H1 (cell line): Measurements from ENCODE around the gene SLC23A2.

Experiments
- ASH2L ChIP-seq: fragments of 200-600, 300-600 bp; sonication (generic); IDR thresholded peaks from one replicate; pipeline ENCODE4 v1.7.1; 2017; ENCODE audit warnings: low read length
- EGR1 ChIP-seq: IDR thresholded peaks from 2 replicates; pipeline ENCODE4 v1.6.1; 2011; ENCODE audit warnings: low read depth, low read length, borderline replicate concordance
- EZH2 ChIP-seq: fragments of 200-600 bp; sonication (generic); IDR thresholded peaks from 2 replicates; pipeline ENCODE4 v1.7.1; 2012; ENCODE audit warnings: low read depth, mild to moderate bottlenecking, moderate library complexity, low read length, inconsistent platforms; ENCODE audit not compliant: severe bottlenecking
- GABPA ChIP-seq: IDR thresholded peaks from 2 replicates; pipeline ENCODE4 v1.6.1; 2011; ENCODE audit warnings: mild to moderate bottlenecking, low read length, moderate library complexity, borderline replicate concordance; ENCODE audit not compliant: insufficient read depth
- GTF2F1 ChIP-seq: IDR thresholded peaks from 2 replicates; pipeline ENCODE4 v1.6.1; 2012; ENCODE audit warnings: low read depth, low read length, improper control_type of control experiment, borderline replicate concordance
- MAFK ChIP-seq: IDR thresholded peaks from 2 replicates; pipeline ENCODE4 v1.6.1; 2012; ENCODE audit warnings: low read depth, mild to moderate bottlenecking, improper control_type of control experiment, low read length
- POLR2A ChIP-seq, 2 experiments: IDR thresholded peaks; 1 replicate in 1 of 2; 2 replicates in 1 of 2; pipeline ENCODE4 v1.6.1; 2011; ENCODE audit warnings: low read depth in 2 of 2, low read length in 2 of 2, mild to moderate bottlenecking in 2 of 2; ENCODE audit errors: control extremely low read depth in 1 of 2
- RAD21 ChIP-seq, 2 experiments: IDR thresholded peaks in 1 of 2; conservative IDR thresholded peaks in 1 of 2; 2 replicates each; pipeline ENCODE4 v1.6.1; 2011; ENCODE audit warnings: low read depth in 2 of 2, low read length in 2 of 2, improper control_type of control experiment in 1 of 2, inconsistent platforms in 1 of 2, mild to moderate bottlenecking in 1 of 2, moderate library complexity in 1 of 2
- RNF2 ChIP-seq: fragments of 200-900, 300-1000 bp; sonication (generic); IDR thresholded peaks from 2 replicates; pipeline ENCODE4 v1.7.1; 2016; ENCODE audit warnings: borderline replicate concordance, low read depth, mild to moderate bottlenecking, antibody characterized with exemption, low read length; ENCODE audit not compliant: poor library complexity, severe bottlenecking; ENCODE audit errors: missing control alignments
- RXRA ChIP-seq: IDR thresholded peaks from 2 replicates; pipeline ENCODE4 v1.6.1; 2011; ENCODE audit warnings: low read depth, mild to moderate bottlenecking, low read length, moderate library complexity; ENCODE audit not compliant: insufficient read depth
- SP2 ChIP-seq: IDR thresholded peaks from 2 replicates; pipeline ENCODE4 v1.6.1; 2012; ENCODE audit warnings: mild to moderate bottlenecking, low read length, inconsistent platforms
- TEAD4 ChIP-seq: IDR thresholded peaks from 2 replicates; pipeline ENCODE4 v1.6.1; 2012; ENCODE audit warnings: low read depth, low read length, inconsistent platforms, mixed read lengths
- TF ChIP-seq, protein P1 (sequence below), 3 experiments: IDR thresholded peaks; 1 replicate in 2 of 3; 2 replicates in 1 of 3; pipeline versions ENCODE4 v1.5.1 to v1.6.1; 2011; ENCODE audit warnings: low read length in 3 of 3, mild to moderate bottlenecking in 3 of 3, inconsistent platforms in 2 of 3, low read depth in 1 of 3, moderate library complexity in 1 of 3; ENCODE audit not compliant: insufficient read depth in 1 of 3; ENCODE audit errors: control extremely low read depth in 1 of 3

DNA sequence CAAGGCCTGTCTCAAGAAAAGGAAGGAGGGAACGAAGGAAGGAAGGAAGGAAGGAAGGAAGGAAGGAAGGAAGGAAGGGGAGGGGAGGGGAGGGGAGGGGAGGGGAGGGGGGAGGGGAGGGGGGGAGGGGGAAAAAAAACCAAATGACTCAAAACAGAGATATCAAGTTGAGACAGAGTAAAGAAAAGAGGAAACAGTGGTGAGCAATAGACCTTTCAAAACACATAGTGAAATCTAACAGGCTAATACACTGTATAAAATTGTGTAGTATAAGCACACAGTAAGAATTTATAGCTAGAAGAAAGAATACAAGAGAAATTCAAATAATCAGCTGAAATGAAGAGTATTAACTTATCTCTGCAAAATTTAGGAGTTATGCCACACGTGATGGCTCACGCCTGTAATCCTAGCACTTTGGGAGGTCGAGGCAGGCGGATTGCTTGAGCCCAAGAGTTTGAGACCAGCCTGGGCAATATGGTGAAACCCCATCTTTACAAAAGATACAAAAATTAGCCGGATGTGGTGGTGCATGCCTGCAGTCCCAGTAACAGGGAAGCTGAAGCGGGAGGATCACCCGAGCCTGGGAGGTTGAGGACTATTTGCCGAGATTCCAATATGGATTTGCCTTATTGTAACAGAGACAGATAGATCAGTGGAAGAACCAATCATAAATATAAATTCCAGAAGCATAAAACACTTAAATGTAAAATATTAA, 156.4 kb downstream of the SLC23A2 start:
- TF ChIP-seq GABPA (no peak), TEAD4 (no peak), EZH2 (no peak), RAD21 (IDR thresholded peaks at IDR 0.05 in 1 of 2, conservative IDR thresholded peaks at IDR 0.05 in 1 of 2; ENCODE audit: low read depth in 2 of 2, low read length in 2 of 2) (no peak), SP2 (no peak), POLR2A (IDR thresholded peaks at IDR 0.05; ENCODE audit: control extremely low read depth in 1 of 2, low read depth in 2 of 2, low read length in 2 of 2) (no peak), RXRA (no peak), ASH2L (no peak), EGR1 (no peak), RNF2 (no peak), GTF2F1 (no peak), MAFK (no peak)
- TF ChIP-seq, protein P1, sequence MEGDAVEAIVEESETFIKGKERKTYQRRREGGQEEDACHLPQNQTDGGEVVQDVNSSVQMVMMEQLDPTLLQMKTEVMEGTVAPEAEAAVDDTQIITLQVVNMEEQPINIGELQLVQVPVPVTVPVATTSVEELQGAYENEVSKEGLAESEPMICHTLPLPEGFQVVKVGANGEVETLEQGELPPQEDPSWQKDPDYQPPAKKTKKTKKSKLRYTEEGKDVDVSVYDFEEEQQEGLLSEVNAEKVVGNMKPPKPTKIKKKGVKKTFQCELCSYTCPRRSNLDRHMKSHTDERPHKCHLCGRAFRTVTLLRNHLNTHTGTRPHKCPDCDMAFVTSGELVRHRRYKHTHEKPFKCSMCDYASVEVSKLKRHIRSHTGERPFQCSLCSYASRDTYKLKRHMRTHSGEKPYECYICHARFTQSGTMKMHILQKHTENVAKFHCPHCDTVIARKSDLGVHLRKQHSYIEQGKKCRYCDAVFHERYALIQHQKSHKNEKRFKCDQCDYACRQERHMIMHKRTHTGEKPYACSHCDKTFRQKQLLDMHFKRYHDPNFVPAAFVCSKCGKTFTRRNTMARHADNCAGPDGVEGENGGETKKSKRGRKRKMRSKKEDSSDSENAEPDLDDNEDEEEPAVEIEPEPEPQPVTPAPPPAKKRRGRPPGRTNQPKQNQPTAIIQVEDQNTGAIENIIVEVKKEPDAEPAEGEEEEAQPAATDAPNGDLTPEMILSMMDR (IDR thresholded peaks at IDR 0.05; ENCODE audit: control extremely low read depth in 1 of 3, insufficient read depth in 1 of 3, low read depth in 1 of 3, low read length in 3 of 3) = no peak
